Erythroblast (primary cell): ENCODE results near the gene VAV2.

Source experiments
- GATA1 ChIP-seq: IDR thresholded peaks from 2 replicates; pipeline ENCODE4 v1.6.1; 2011; ENCODE audit warnings: low read depth, mild to moderate bottlenecking, control low read depth, low read length, moderate library complexity
- POLR2A ChIP-seq: IDR thresholded peaks from 2 replicates; pipeline ENCODE4 v1.6.1; 2011; ENCODE audit warnings: mild to moderate bottlenecking, low read length

DNA sequence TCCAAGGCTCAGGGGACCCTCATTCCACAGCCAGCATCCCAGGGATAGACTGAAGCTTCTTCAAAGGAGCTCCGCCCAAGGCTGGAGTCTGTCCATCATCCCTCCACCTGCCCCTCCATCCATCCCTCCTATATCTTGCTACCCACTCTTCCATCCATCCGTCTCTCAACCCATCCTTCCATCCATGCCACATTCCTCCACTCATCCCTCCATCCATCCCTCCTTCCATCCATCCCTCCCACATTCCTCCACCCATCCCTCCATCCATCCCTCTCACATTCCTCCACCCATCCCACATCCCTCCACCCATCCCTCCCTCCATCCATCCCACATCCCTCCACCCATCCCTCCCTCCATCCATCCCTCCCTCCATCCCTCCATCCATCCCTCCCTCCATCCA is 5.5 kb upstream of the VAV2 start:
- no peak for TF ChIP-seq POLR2A
- no peak for TF ChIP-seq GATA1
